ENCODE data around the gene FAM171A1. TPM values are rescaled to one million over a fixed set of nuclear protein-coding genes. Genes with fewer than 3 reads are reported as not detected.

FAM171A1 gene
- total RNA-seq, 1 experiment from 2014 or later: 46.5 TPM

DNA sequence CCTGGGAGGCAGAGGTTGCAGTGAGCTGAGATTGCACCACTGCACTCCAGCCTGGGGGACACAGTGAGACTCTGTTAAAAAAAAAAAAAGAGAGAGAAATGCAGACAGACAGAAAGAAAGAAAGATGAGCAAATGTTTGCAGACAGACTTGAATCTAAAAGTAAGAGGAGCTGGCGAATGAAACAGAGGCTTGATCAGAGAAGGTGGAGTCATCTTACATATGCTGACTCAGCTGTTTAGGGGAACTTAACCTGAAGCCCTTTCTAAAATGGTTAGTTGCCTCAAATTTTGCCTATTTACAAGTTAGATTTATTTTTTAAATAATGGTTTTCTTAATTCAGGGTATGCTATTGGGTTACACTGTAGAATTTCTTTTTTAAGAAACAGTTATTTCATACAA is 5.4 kb downstream of the FAM171A1 start:
- no peak for TF ChIP-seq EZH2 (IDR thresholded peaks at IDR 0.05; ENCODE audit: borderline replicate concordance, low read depth, low read length, poor library complexity, severe bottlenecking)
- TF ChIP-seq, protein P1, sequence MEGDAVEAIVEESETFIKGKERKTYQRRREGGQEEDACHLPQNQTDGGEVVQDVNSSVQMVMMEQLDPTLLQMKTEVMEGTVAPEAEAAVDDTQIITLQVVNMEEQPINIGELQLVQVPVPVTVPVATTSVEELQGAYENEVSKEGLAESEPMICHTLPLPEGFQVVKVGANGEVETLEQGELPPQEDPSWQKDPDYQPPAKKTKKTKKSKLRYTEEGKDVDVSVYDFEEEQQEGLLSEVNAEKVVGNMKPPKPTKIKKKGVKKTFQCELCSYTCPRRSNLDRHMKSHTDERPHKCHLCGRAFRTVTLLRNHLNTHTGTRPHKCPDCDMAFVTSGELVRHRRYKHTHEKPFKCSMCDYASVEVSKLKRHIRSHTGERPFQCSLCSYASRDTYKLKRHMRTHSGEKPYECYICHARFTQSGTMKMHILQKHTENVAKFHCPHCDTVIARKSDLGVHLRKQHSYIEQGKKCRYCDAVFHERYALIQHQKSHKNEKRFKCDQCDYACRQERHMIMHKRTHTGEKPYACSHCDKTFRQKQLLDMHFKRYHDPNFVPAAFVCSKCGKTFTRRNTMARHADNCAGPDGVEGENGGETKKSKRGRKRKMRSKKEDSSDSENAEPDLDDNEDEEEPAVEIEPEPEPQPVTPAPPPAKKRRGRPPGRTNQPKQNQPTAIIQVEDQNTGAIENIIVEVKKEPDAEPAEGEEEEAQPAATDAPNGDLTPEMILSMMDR (conservative IDR thresholded peaks at IDR 0.05; ENCODE audit: low read depth, low read length): no peak
- no peaks in the 10 kb centered on the region for H3K36me3 ChIP-seq (ENCODE audit: insufficient read depth, low read length, poor library complexity, severe bottlenecking)
- no peak overlapping the region for H3K27ac ChIP-seq (ENCODE audit: low read depth, low read length, poor library complexity, severe bottlenecking)
- H3K9me3 ChIP-seq (ENCODE audit: low read depth, low read length, poor library complexity, severe bottlenecking): no peaks in the 10 kb centered on the region
- intact Hi-C loops (cut with micrococcal nuclease; ENCODE audit: unreplicated experiment): no loop called here
- no peak overlapping the region for H3K4me3 ChIP-seq (ENCODE audit: low read depth, low read length, poor library complexity, severe bottlenecking)
- BruUV-seq (replicated peaks): no TSS peak
- CTCF ChIA-PET: no interaction called here
- POLR2A ChIA-PET (ENCODE audit: low non-redundant PET): no interaction called here
- H3K27me3 ChIP-seq (replicated peaks; ENCODE audit: insufficient read depth, low read depth, low read length, poor library complexity): no peaks in the 10 kb centered on the region
- DNase-seq (ENCODE audit: low spot score): no peak
- H3K4me1 ChIP-seq (ENCODE audit: insufficient read depth, low read length, poor library complexity, severe bottlenecking): no peaks in the 10 kb centered on the region

DNA sequence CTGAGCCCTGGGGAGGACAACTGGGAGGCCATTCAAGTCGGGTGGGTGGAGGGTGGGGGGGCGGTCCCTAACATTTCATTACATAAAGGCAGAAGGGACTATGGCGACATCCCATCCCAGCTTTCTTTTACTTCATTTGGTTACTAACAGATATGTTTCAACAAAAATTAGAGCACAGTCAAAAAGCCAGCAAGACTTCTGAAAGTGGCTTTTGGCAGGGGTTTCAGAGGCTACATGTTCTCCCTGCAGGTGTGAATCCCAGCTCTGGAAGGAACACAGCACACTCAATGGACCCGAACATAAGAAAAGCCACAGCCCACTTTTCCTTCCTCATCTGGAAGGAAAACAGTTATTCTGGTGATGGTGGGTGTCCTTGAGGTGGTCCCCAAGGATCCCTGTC is 7.1 kb downstream of the FAM171A1 start:
- no peak for TF ChIP-seq EZH2 (IDR thresholded peaks at IDR 0.05; ENCODE audit: borderline replicate concordance, low read depth, low read length, poor library complexity, severe bottlenecking)
- BruUV-seq (replicated peaks): no TSS peak
- CTCF ChIA-PET: no interaction called here
- no peaks in the 10 kb centered on the region for H3K27me3 ChIP-seq (replicated peaks; ENCODE audit: insufficient read depth, low read depth, low read length, poor library complexity)
- no peaks in the 10 kb centered on the region for H3K9me3 ChIP-seq (ENCODE audit: low read depth, low read length, poor library complexity, severe bottlenecking)
- no peak overlapping the region for H3K27ac ChIP-seq (ENCODE audit: low read depth, low read length, poor library complexity, severe bottlenecking)
- H3K36me3 ChIP-seq (ENCODE audit: insufficient read depth, low read length, poor library complexity, severe bottlenecking): no peaks in the 10 kb centered on the region
- H3K4me3 ChIP-seq (ENCODE audit: low read depth, low read length, poor library complexity, severe bottlenecking): no peak overlapping the region
- POLR2A ChIA-PET (ENCODE audit: low non-redundant PET): no interaction called here
- H3K4me1 ChIP-seq (ENCODE audit: insufficient read depth, low read length, poor library complexity, severe bottlenecking): no peaks in the 10 kb centered on the region
- intact Hi-C loops (cut with micrococcal nuclease; ENCODE audit: unreplicated experiment): no loop called here
- DNase-seq (ENCODE audit: low spot score): no peak

DNA sequence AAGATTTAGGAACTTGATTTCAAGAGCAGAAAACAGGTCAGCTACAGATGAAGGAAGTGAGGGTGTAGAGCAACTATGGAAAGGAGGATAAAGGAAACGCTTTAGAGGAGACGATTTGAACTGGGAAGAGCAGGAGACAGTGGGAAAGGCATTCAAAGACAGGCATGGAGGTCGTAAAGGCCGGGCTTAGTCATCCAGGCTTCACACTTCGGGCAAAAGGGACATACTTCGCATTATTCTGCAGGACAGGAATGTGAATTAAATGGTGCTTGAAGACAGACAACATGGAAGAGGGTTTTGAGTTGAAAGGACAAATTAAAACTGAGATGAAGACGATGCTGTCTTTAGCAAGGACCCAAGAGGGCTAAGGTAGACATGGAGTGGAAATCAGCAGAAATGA is 8.1 kb downstream of the FAM171A1 start:
- Histone ChIP-seq H3K4me1 (ENCODE audit: insufficient read depth, low read length, poor library complexity, severe bottlenecking) (no peaks in the 10 kb centered on the region), H3K36me3 (ENCODE audit: insufficient read depth, low read length, poor library complexity, severe bottlenecking) (no peaks in the 10 kb centered on the region), H3K4me3 (ENCODE audit: low read depth, low read length, poor library complexity, severe bottlenecking) (no peak overlapping the region), H3K27me3 (replicated peaks; ENCODE audit: insufficient read depth, low read depth, low read length, poor library complexity) (no peaks in the 10 kb centered on the region), H3K9me3 (ENCODE audit: low read depth, low read length, poor library complexity, severe bottlenecking) (no peaks in the 10 kb centered on the region), H3K27ac (ENCODE audit: low read depth, low read length, poor library complexity, severe bottlenecking) (no peak overlapping the region)
- CTCF ChIA-PET: no interaction called here
- TF ChIP-seq, protein P1 (conservative IDR thresholded peaks at IDR 0.05; ENCODE audit: low read depth, low read length): no peak
- no peak for TF ChIP-seq EZH2 (IDR thresholded peaks at IDR 0.05; ENCODE audit: borderline replicate concordance, low read depth, low read length, poor library complexity, severe bottlenecking)
- POLR2A ChIA-PET (ENCODE audit: low non-redundant PET): no interaction called here
- no peak for DNase-seq (ENCODE audit: low spot score)
- intact Hi-C loops (cut with micrococcal nuclease; ENCODE audit: unreplicated experiment): no loop called here
- BruUV-seq (replicated peaks): no TSS peak

DNA sequence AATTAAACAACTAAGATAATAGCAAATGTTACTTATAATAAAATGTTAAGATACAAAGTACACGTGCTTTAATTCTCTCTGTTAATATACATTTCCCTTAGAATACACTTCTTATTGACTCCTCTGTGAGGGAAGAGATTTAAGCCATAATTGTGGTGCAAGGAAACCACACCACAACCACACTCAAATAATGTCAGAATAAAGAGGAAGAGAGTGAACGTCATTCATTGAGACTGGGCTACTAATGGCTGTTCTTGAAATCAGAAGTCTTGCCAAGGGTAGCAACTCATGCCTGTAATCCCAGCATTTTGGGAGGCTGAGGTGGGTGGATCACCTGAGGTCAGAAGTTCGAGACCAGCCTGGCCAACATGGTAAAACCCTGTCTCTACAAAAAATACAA is 10.0 kb downstream of the FAM171A1 start:
- Histone ChIP-seq H3K4me3 (ENCODE audit: low read depth, low read length, poor library complexity, severe bottlenecking) (no peak overlapping the region), H3K27ac (ENCODE audit: low read depth, low read length, poor library complexity, severe bottlenecking) (no peak overlapping the region), H3K9me3 (ENCODE audit: low read depth, low read length, poor library complexity, severe bottlenecking) (no peaks in the 10 kb centered on the region), H3K4me1 (ENCODE audit: insufficient read depth, low read length, poor library complexity, severe bottlenecking) (no peaks in the 10 kb centered on the region), H3K36me3 (ENCODE audit: insufficient read depth, low read length, poor library complexity, severe bottlenecking) (no peaks in the 10 kb centered on the region), H3K27me3 (replicated peaks; ENCODE audit: insufficient read depth, low read depth, low read length, poor library complexity) (no peaks in the 10 kb centered on the region)
- ChIA-PET POLR2A (ENCODE audit: low non-redundant PET) (no interaction called here), CTCF (no interaction called here)
- TF ChIP-seq, protein P1 (conservative IDR thresholded peaks at IDR 0.05; ENCODE audit: low read depth, low read length): no peak
- BruUV-seq (replicated peaks): no TSS peak
- intact Hi-C loops (cut with micrococcal nuclease; ENCODE audit: unreplicated experiment): no loop called here
- DNase-seq (ENCODE audit: low spot score): no peak
